Measurements from ENCODE around the gene TBL1X.
A peak's percentile ranks its signal among the peaks of the same experiment; 100 is the strongest.
"Not testable (repeated sequence)": the region's sequence is repeated elsewhere in the genome, so short reads cannot be mapped to it uniquely, and the experiment has no call there.

The TBL1X gene

DNA sequence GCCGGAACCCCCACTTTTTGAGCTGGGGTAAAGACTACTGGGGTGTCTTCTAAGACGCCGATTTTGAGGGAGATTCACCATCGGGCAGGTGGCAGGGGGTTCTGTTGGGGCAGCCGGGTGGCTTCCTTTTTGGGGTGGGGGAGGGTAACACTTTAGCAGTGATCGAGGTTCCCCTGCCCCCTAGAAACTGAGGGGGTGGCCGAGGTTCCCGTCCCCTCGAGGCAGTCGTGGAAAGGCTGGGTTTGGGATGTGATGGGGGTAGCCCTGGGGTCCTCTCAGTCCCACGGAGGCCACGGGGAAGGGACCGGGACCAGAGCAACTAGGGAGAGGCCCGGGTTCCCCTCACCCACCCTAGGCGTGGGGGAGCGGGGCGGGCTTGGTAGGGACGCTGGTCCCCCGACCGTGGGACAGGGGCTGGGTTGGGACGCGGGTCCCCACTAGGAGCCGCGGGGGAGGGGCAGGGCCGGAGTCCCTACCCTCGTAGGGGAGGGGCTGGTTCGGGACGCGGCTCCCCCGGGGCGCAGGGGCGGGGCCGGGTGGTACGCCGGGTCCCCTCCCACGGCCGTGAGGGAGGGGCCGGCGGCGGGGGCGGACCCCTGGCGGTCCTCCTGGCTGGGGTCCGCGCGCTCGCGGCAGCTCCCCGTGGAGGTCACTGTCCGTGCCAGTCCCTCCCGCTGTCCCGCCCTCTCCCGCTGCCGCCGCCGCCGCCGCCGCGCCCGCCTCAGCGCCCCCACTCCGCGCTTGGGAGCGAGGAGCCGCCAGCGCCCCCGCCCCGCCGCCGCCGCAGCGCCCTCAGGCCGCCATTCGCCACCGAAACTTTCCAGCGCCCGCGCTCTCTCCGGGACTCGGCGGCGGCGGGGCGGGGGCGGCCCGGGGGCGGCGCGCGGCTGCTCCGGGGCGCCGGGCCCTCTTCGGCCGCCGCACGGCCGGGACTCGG is at the start of gene TBL1X:
Gene TBL1X (plus strand): TSS at position 624 of the 937 bp plus-strand sequence. CDS start 188,529 bp downstream, outside the sequence.
- DNase-seq (ENCODE audit: low read depth), result no peak

DNA sequence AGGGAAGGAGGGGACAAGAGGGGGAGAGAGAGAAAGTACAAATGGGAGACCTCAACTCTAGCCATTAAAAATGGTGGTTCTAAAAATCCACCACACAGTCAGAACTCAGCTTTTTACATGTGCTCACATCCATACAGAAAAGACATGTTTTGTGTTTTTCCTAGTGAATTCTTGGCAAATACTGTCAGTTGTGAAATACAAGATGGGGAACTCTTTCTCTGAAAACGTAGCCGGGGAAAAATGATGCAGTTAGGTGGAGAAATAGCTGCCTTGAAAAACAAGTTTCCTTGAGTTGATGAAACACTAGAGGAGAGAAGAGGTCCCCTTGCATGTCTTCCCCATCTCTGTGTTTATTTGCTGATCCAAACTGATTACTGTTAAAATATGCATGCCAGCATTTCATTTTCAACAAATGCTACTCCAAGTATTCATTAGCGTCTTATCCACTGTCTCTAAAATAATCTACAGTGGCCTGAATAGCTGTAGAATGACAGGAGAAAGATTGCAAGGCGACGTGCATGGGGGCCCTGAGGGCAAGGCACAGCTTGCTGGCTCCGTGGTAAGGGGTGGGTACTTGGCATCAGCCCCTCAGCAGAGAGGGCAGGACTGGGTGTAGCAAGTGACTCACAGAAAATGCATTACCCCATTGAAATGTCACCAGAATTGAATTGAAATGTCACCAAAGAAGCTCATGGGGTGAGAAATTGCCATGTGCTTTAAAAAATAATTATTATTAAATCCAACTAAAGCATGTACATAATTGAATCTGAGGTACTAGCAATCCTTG is 48.1 kb upstream of the TBL1X start:
- DNase-seq (ENCODE audit: low read depth), result peak; percentile 75

- no peak for DNase-seq (ENCODE audit: low read depth)
Observed at GRCh38 chrX:9418262-9418661, 46.6 kb upstream of the TBL1X start.

- no peak for DNase-seq (ENCODE audit: low read depth)
Observed at GRCh38 chrX:9420275-9421265, 44.3 kb upstream of the TBL1X start.

DNA sequence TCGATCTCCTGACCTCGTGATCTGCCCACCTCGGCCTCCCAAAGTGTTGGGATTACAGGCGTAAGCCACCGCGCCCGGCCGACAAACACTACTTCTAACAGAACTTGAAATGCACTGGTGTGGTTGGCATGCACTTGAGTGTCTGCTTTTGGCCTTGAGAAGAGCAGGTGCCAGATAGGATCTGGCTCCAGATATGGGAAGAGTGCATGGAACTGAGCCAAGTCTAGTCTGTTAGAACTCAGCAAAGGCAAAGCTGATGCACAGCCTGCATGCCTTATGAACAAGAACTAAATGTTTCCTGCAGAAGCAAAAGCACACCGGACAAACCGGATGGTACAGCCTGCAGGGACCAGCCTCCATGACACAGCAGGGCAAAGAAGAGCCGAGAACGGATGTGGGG is 35.1 kb upstream of the TBL1X start:
- no peak for DNase-seq (ENCODE audit: low read depth)

DNA sequence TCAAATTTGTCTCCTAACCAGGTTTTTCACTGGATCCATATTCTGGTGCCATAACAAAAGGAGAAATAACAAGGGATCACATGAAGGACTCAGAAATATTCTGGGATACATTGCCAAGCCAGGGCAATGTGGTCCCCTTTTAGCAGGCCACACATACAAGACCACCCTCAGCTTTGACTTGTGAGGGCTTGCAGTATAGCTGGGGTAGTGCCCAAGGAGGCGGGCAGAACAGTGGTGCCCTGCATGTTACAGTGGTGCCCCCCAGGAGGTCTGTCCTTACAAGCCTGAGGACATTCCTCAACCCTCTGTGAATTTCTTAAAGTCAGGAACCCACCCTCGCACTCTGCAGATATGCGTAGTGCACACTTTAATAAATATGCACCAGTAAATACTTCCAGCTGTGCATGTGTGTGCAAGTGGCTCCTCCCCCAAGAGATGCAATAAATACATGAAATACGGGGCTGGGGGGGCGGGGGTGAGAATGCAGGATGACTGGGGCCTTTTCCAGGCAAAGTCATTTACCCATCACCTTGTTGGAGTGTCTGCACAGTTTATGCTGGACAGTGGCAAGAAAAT is 34.4 kb upstream of the TBL1X start:
- DNase-seq (ENCODE audit: low read depth), result no peak

GRCh38 chrX:9431281-9431680 is 33.6 kb upstream of the TBL1X start:
- DNase-seq (ENCODE audit: low read depth), result no peak

DNA sequence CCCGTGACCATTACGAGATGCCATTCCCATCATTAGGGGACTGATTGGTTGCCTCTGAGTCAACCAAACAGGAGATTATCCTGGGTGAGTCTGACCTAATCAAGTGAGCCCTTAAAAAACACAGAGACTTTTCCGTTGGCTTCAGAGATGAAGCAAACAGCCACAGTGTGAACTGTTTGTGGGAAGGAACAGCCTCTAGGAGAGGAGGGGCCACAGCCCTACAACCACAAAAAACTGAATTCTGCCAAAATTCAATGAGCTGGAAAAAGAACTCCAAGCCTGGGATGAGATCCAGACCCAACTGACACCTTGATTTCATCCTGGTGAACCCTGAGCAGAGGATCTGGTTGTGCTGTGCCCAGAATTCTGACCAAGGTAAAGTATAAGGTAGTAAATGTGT is 31.3 kb upstream of the TBL1X start:
- DNase-seq (ENCODE audit: low read depth), result no peak

- no peak for DNase-seq (ENCODE audit: low read depth)
Observed at GRCh38 chrX:9434051-9434550, 30.8 kb upstream of the TBL1X start.

GRCh38 chrX:9435086-9435485 is 29.8 kb upstream of the TBL1X start:
- DNase-seq (ENCODE audit: low read depth), result peak; percentile 43

- no peak for DNase-seq (ENCODE audit: low read depth)
Observed at GRCh38 chrX:9436812-9437211, 28.0 kb upstream of the TBL1X start.

DNA sequence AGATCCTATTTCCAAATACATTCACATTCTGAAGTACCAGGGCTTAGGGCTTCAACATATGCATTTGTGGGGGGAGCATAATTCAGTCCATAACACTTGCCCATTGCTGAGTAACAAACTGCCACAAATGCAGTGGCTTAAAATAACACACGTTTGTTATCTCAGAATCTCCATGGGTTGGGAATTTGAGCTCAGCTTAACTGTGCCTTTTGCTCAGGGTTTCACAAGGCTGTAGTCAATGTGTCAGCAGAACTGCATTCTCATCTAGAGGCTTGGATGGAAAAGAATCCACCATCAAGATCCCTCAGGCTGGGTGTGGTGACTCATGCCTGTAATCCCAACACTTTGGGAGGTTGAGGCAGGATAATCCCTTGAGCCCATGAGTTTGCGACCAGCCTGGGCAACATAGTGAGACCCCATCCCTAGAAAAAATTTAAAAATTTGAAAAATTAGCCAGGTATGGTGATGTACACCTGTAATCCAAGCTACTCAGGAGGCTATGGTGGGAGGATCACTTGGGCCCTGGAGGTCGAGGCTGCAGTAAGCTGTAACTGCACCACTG is 25.8 kb upstream of the TBL1X start:
- peak; percentile 83 for DNase-seq (ENCODE audit: low read depth)

GRCh38 chrX:9440116-9440844 is 24.6 kb upstream of the TBL1X start:
- DNase-seq (ENCODE audit: low read depth), result peak; percentile 34

DNA sequence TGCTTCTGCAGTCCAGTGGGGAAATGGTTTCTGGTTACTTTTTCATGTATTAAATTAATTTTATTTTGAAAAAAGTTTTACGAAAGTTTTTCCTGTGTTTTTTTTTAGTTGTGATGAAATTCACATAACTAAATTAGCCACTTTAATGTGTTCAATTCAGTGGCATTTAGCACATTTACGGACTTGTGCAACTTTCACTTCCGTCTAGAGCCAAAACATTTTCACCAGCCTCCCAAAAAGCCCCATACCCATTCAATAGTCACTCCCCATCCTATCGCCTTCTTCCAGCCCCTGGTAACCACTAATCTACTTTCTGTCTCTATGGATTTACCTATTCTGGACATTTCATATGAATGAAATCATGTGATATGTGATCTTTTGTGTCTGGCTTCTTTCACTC is 22.8 kb upstream of the TBL1X start:
- DNase-seq (ENCODE audit: low read depth), result no peak

GRCh38 chrX:9443327-9443726 is 21.5 kb upstream of the TBL1X start:
- DNase-seq (ENCODE audit: low read depth), result no peak

- DNase-seq (ENCODE audit: low read depth), result no peak
Observed at GRCh38 chrX:9447906-9448305, 17.0 kb upstream of the TBL1X start.

- no peak for DNase-seq (ENCODE audit: low read depth)
Observed at GRCh38 chrX:9456250-9457074, 8.4 kb upstream of the TBL1X start.

DNA sequence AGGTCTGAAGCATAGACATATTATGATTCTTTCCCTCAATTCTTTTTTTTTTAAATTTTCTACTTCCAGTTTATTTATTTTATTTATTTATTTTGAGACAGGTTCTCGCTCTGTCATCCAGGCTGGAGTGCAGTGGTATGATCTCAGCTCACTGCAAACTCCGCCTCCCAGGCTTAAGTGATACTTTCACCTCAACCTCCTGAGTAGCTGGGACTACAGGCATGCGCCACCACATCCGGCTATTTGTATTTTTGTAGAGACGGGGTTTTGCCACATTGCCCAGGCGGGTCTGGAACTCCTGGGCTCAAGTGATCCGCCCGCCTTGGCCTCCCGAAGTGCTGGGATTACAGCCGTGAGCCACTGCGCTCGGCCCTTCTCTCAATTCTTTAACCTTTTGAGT is 6.8 kb upstream of the TBL1X start:
- not testable (repeated sequence) for DNase-seq (ENCODE audit: low read depth)

- no peak for DNase-seq (ENCODE audit: low read depth)
Observed at GRCh38 chrX:9458516-9459078, 6.3 kb upstream of the TBL1X start.
